ENCODE results near the gene CCDC90B.

DNA sequence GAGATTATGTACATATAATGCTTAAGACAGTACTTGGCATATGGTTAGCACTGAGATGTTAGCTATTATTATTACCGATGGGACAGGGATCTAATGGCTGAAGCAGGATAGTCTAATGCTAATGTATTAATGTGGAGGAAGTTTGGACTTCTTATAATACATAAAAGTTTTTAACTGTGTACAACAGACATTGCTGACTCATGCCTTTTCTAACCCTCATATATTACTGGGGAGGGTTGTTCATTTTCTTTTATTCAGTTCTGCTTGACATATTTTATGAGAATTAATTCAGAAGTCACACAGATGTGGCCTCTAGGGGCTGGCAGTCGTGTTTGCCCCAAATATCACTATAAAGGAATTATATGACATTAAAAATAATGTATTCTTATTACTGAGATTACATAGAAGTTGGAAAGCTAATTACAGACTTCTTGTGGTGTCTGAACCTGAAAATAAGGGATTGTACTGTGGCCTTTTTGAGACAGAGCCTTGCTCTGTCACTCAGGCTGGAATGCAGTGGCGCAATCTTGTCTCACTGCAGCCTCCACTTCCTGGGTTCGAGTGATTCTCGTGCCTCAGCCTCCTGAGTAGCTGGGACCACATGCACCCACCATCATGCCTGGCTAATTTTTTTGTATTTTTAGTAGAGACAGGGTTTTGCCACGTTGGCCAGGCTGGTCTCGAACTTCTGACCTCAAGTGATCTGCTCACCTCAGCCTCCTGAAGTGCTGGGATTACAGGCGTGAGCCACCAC, 10.1 kb downstream of the CCDC90B start:
- TF ChIP-seq, protein P1, sequence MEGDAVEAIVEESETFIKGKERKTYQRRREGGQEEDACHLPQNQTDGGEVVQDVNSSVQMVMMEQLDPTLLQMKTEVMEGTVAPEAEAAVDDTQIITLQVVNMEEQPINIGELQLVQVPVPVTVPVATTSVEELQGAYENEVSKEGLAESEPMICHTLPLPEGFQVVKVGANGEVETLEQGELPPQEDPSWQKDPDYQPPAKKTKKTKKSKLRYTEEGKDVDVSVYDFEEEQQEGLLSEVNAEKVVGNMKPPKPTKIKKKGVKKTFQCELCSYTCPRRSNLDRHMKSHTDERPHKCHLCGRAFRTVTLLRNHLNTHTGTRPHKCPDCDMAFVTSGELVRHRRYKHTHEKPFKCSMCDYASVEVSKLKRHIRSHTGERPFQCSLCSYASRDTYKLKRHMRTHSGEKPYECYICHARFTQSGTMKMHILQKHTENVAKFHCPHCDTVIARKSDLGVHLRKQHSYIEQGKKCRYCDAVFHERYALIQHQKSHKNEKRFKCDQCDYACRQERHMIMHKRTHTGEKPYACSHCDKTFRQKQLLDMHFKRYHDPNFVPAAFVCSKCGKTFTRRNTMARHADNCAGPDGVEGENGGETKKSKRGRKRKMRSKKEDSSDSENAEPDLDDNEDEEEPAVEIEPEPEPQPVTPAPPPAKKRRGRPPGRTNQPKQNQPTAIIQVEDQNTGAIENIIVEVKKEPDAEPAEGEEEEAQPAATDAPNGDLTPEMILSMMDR (IDR thresholded peaks at IDR 0.05; ENCODE audit: borderline replicate concordance, extremely low read depth, low read length, poor library complexity, severe bottlenecking): no peak
- no peak for TF ChIP-seq EZH2 (IDR thresholded peaks at IDR 0.05; ENCODE audit: borderline replicate concordance, low read depth, low read length, severe bottlenecking)

All from DND-41 (cell line).